Activated CD4-positive, alpha-beta memory T cell treated with anti-CD3 and anti-CD28 coated beads, Interleukin-2, amount 10 ng/mL, durations not matched to agents 7 days and 5 days (primary cell): Measurements from ENCODE around the gene ACOT7. TPM values are rescaled to one million over a fixed set of nuclear protein-coding genes. Genes with fewer than 3 reads are reported as not detected.
A peak's percentile ranks its signal among the peaks of the same experiment; 100 is the strongest.
"Not testable (repeated sequence)": the region's sequence is repeated elsewhere in the genome, so short reads cannot be mapped to it uniquely, and the experiment has no call there.

Experiments used
- CTCF ChIA-PET: fragments of 350-600 bp; sonication (Branson Sonifier 250); formaldehyde crosslinking; loops from one replicate; lab custom pipeline; 2021; ENCODE audit warnings: antibody characterized with exemption, inconsistent platforms; lab: Charles Lee
- POLR2A ChIA-PET: fragments of 350-600 bp; sonication (Branson Sonifier 250); formaldehyde crosslinking; loops from one replicate; lab custom pipeline; 2021; ENCODE audit warnings: antibody characterized with exemption; lab: Charles Lee
- DNase-seq: peaks from one replicate; pipeline ENCODE4 v3.0.0-alpha.2; 2020
- H3K27ac Mint-ChIP-seq: one replicate; pipeline ENCODE4 v1.8.0; 2021; ENCODE audit warnings: mild to moderate bottlenecking, mixed read lengths
- H3K27me3 Mint-ChIP-seq: one replicate; pipeline ENCODE4 v1.8.0; 2021; ENCODE audit warnings: mixed read lengths
- H3K36me3 Mint-ChIP-seq: one replicate; pipeline ENCODE4 v1.8.0; 2021; ENCODE audit warnings: low read depth, mixed read lengths
- H3K4me1 Mint-ChIP-seq: one replicate; pipeline ENCODE4 v1.8.0; 2021; ENCODE audit warnings: mixed read lengths
- H3K4me3 Mint-ChIP-seq: one replicate; pipeline ENCODE4 v1.8.0; 2021; ENCODE audit warnings: mild to moderate bottlenecking, mixed read lengths
- H3K9me3 Mint-ChIP-seq: one replicate; pipeline ENCODE4 v1.8.0; 2021; ENCODE audit warnings: mixed read lengths
- total RNA-seq, 2 experiments: library from RNA; stranded (reverse); gene quantifications; one replicate each; pipeline ENCODE4 v1.2.3, GENCODE V29; 2021

The ACOT7 gene, protein sequence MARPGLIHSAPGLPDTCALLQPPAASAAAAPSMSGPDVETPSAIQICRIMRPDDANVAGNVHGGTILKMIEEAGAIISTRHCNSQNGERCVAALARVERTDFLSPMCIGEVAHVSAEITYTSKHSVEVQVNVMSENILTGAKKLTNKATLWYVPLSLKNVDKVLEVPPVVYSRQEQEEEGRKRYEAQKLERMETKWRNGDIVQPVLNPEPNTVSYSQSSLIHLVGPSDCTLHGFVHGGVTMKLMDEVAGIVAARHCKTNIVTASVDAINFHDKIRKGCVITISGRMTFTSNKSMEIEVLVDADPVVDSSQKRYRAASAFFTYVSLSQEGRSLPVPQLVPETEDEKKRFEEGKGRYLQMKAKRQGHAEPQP
- total RNA-seq = 10 to 100 TPM; 56.8 to 58.6 TPM

DNA sequence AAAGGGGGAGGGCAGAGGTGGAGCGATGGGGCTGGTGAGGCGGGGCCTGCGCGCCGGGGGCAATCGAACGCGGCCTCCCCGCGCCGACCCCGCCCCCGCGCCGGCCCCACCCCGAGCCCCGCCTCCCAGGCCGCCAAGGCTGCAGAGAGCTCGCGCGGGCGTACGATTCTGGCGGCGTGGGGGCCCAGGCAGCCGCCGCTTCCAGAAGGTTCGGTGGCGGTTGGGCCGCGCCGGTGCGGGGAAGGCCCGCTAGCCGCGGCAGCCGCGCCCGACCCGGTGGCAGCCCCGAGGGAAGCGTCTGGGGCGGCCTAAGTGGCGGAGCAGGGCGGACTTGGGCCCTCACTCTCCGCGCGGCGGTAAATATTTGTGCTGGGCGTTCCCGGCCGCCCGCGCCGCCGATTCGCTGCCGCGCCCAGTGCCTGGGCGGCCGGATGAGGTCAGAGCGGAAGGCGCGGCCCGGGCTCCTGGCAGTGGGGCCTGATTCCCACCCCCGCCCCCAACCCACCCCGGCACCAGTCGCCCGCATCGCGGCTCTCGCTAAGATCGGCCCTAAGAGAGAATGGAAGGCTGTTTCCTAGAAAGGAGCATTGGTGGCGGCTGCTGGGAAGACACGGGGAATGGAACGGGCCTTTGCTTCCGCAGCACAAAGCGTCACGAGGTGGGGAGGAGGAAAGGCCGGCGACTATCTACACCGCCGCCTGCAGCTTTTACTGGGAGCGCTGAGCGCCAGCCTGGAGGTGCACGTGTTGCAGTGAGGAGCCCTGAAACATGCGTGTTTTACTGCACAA lies at the start of gene ACOT7:
TSS of gene ACOT7 (minus strand) at position 368 of the 788 bp plus-strand sequence. CDS start 368 bp downstream, outside the sequence.
- H3K27me3 Mint-ChIP-seq = no peaks in the 10 kb centered on the region
- no peaks in the 10 kb centered on the region for H3K36me3 Mint-ChIP-seq
- POLR2A ChIA-PET = interaction anchor here (0.8 to 4.4 kb wide), 18 partner anchors 9 to 391 kb away, joined by 3 to 34 read pairs (median 4); partner anchors contain the start of genes HES2, KLHL21, RNF207 and RPL22
- H3K27ac Mint-ChIP-seq = peak within 1 kb of the TSS; percentile 88
- peak; percentile 92 for DNase-seq
- peak within 1 kb of the TSS; percentile 86 for H3K4me3 Mint-ChIP-seq
- peaks cover 40% of the 10 kb centered on the region for H3K4me1 Mint-ChIP-seq
- CTCF ChIA-PET = interaction anchor here (0.7 to 4.2 kb wide), 15 partner anchors 9 to 189 kb away, joined by 3 to 25 read pairs (median 6); no protein-coding TSS in a partner anchor
- H3K9me3 Mint-ChIP-seq = no peaks in the 10 kb centered on the region

DNA sequence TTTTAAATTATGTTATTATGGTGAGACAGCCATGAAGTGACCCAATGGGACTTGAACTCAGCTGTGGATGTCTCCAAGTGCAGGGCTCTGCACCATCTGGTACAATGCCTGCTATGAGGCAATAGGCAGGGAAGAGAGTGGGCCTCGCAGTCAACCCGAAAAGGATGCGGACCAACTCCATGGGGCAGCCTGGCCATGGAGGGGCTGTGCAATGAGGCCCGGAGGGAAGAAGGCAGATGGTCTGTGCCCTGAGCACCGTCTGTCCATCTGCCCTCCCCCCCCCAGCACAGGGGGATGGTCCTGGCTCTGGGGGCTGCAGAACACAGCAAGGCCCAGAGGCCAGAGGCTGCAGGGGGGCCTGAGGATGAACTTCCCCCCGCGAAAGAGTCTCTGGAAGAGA lies 48.0 kb upstream of the ACOT7 start:
- CTCF ChIA-PET = interaction anchor here (0.6 to 1.9 kb wide), 5 partner anchors 15 to 83 kb away, joined by 3 to 8 read pairs (median 4); no protein-coding TSS in a partner anchor
- Mint-ChIP-seq H3K4me1 (peaks cover 7% of the 10 kb centered on the region), H3K9me3 (no peaks in the 10 kb centered on the region), H3K27ac (no peak overlapping the region), H3K36me3 (no peaks in the 10 kb centered on the region), H3K4me3 (no peak overlapping the region), H3K27me3 (peaks cover 36% of the 10 kb centered on the region)
- no peak for DNase-seq
- POLR2A ChIA-PET = interaction anchor here (1.5 kb wide), 1 partner anchor 18 kb away, joined by 6 read pairs; no protein-coding TSS in a partner anchor

DNA sequence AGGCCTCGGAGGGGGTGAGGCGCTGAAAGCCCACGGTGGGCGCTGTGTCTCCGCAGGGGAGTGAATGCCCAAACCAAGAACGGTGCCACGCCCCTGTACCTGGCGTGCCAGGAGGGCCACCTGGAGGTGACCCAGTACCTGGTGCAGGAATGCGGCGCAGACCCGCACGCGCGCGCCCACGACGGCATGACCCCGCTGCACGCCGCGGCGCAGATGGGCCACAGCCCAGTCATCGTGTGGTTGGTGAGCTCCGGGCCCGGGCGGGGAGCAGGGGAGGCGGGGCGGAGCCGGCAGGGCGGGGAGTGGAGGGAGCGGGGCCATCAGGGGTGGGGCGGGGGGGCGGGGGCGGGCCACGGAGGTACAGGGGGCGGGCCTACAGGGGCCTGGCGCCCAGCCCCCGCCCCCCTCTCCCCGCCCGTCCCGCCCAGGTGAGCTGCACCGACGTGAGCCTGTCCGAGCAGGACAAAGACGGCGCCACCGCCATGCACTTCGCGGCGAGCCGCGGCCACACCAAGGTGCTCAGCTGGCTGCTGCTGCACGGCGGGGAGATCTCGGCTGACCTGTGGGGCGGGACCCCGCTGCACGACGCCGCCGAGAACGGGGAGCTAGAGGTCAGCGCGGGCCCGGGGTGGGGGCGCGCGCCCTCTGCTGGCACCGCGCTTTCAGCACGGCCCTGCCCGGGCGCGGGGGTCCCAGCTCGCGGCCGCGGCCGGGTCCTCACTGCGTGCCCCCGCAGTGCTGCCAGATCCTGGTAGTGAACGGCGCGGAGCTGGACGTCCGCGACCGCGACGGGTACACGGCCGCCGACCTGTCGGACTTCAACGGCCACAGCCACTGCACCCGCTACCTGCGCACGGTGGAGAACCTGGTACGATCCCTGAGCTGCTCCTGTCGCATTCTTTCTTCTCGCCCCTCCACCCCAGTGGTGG lies 46.9 kb upstream of the ACOT7 start:
- Mint-ChIP-seq H3K4me3 (no peak overlapping the region), H3K4me1 (peaks cover 7% of the 10 kb centered on the region), H3K9me3 (no peaks in the 10 kb centered on the region), H3K36me3 (no peaks in the 10 kb centered on the region), H3K27ac (no peak overlapping the region), H3K27me3 (peaks cover 28% of the 10 kb centered on the region)
- ChIA-PET POLR2A (interaction anchor here (1.5 kb wide), 1 partner anchor 20 kb away, joined by 6 read pairs; no protein-coding TSS in a partner anchor), CTCF (interaction anchor here (0.7 to 9.9 kb wide), 10 partner anchors 10 to 193 kb away, joined by 3 to 108 read pairs (median 6); partner anchors contain the start of genes HES2 and ZBTB48)
- peak; percentile 82 for DNase-seq

DNA sequence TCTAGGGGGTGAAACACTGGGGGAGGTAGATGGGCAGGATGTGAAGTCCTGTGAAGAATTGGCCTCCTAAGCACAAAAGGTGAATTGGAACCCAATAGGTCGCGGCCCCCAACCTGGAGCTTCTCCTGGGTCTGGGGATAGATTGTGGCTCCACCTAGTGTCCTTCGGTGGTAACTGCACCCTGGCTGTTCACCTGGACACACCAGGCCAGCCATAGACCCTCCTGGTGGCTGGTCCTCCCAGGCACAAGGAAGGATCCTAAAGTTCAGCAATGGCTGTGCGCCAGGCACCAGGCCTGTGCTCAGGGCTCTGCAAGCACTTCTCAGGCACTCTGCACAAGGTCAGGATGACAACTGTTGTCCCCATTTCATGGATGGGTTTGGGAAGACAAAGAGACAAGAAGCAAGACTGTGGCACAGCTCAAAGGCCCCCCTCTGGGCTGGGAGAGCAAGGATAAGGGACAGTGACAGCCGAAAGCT lies 44.5 kb upstream of the ACOT7 start:
- Mint-ChIP-seq H3K27me3 (peaks cover 30% of the 10 kb centered on the region), H3K9me3 (no peaks in the 10 kb centered on the region), H3K4me1 (peaks cover 7% of the 10 kb centered on the region), H3K27ac (no peak overlapping the region), H3K36me3 (no peaks in the 10 kb centered on the region), H3K4me3 (no peak overlapping the region)
- peak; percentile 74 for DNase-seq
- CTCF ChIA-PET = interaction anchor here (0.5 to 9.9 kb wide), 27 partner anchors 9 to 191 kb away, joined by 3 to 108 read pairs (median 4); partner anchors contain the start of genes ESPN and HES2
- POLR2A ChIA-PET = interaction anchor here (1.0 to 1.9 kb wide), 4 partner anchors 15 to 28 kb away, joined by 3 to 7 read pairs (median 3); partner anchors contain the start of genes HES2 and TNFRSF25

DNA sequence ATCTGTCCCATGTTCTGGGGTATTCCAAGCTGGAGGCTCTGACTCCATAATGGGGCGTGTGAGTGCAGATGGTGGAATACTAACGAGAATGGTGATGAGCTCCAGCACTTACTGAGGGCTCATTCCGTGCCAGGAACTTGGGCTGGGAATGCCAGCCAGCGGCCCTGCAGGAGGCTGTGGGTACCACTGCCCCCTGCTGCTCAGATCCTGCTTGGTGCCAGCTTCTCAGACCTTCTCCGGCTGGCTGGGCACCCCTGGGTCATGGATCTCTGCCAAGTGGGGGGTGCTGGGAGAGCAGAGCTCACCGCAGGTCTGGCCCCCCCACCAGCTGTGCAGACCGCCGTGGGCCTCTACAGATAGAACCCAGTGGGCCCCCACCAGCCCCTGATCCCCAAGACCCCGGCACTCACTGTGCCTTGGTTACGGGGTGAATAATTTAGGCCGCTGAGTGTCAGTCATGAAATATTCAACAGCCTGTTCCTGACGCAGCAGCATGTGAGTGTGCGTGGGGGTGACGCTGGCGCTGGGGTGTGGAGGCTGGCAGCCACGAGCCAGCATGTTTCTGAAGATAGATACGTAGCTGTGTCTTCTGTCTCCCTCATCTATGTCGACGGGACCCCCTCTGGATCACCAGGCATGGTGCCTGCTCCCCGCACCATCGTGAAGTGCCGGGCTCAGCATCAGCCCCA lies 43.6 kb upstream of the ACOT7 start:
- CTCF ChIA-PET = interaction anchor here (0.5 to 9.9 kb wide), 22 partner anchors 10 to 190 kb away, joined by 3 to 108 read pairs (median 6); partner anchors contain the start of genes ESPN and HES2
- not testable (repeated sequence) for DNase-seq, H3K9me3 Mint-ChIP-seq, H3K4me3 Mint-ChIP-seq, H3K36me3 Mint-ChIP-seq, H3K27ac Mint-ChIP-seq, H3K4me1 Mint-ChIP-seq
- peaks cover 30% of the 10 kb centered on the region for H3K27me3 Mint-ChIP-seq
- POLR2A ChIA-PET = interaction anchor here (1.4 to 1.9 kb wide), 3 partner anchors 18 to 28 kb away, joined by 3 to 7 read pairs (median 3); partner anchors contain the start of genes HES2 and TNFRSF25

DNA sequence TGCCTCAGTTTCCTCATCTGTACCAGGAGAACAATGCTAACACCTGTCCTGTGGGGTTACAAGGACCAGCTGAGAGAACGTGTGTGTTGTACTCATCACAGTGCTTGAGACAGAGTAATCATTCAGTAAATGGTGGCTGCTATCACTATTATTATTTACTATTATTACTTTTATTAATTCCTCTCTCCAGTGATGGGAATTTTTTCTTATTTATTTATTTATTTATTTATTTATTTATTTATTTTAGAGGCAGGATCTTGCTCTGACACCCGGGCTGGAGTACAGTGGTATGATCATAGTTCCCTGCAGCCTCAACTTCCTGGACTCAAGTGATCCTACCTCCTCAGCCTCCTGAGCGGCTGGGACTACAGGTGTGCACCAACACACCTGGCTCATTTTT lies 42.7 kb upstream of the ACOT7 start:
- CTCF ChIA-PET = interaction anchor here (9.9 kb wide), 1 partner anchor 16 kb away, joined by 108 read pairs; the partner anchor contains the start of gene HES2
- H3K27ac Mint-ChIP-seq, POLR2A ChIA-PET, H3K36me3 Mint-ChIP-seq, H3K4me3 Mint-ChIP-seq, H3K9me3 Mint-ChIP-seq, H3K4me1 Mint-ChIP-seq, DNase-seq: not testable (repeated sequence)
- peaks cover 24% of the 10 kb centered on the region for H3K27me3 Mint-ChIP-seq

DNA sequence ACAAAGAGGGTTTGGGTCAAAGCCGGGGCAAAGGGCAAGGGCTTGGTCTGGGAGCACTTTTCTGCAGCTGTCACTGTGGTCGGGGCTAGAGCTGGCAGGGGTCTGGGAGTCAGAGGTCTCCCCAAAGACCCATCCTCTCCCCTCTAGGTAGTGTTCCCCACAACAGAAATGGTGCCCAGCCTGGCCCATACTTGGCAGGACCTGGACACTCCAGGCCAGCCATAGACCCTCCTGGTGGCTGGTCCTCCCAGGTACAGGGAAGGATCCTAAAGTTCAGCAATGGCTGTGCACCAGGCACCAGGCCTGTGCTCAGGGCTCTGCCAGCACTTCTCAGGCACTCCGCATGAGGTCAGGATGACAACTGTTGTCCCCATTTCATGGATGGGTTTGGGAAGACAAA lies 42.0 kb upstream of the ACOT7 start:
- Mint-ChIP-seq H3K27me3 (peaks cover 23% of the 10 kb centered on the region), H3K9me3 (no peaks in the 10 kb centered on the region), H3K4me1 (peaks cover 4% of the 10 kb centered on the region), H3K27ac (no peak overlapping the region), H3K4me3 (no peak overlapping the region), H3K36me3 (no peaks in the 10 kb centered on the region)
- no peak for DNase-seq
- ChIA-PET CTCF (interaction anchor here (9.9 kb wide), 1 partner anchor 15 kb away, joined by 108 read pairs; the partner anchor contains the start of gene HES2), POLR2A (no interaction called here)

DNA sequence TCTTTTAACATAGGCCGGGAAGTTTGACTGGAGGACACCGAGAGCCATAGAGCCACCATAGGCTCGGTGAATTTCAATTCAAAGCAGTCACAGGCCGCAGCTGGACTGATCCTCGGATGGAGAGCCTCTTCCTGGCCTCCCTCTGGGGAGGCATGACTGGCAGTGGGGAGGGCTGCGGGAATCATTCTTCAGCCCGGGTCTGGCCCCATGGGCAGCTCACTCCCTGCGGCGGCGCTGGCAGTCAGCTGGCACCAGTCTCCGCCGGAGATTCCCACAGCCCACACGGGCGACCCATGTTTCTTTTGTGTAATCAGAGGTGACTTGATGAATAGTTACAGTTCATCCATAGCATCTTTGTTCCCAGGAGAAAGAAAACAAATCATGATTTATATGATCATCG lies 41.6 kb upstream of the ACOT7 start:
- no peak for DNase-seq
- ChIA-PET POLR2A (no interaction called here), CTCF (interaction anchor here (9.9 kb wide), 1 partner anchor 14 kb away, joined by 108 read pairs; the partner anchor contains the start of gene HES2)
- Mint-ChIP-seq H3K27me3 (peaks cover 27% of the 10 kb centered on the region), H3K27ac (no peak overlapping the region), H3K36me3 (no peaks in the 10 kb centered on the region), H3K9me3 (no peaks in the 10 kb centered on the region), H3K4me3 (no peak overlapping the region), H3K4me1 (peaks cover 4% of the 10 kb centered on the region)

DNA sequence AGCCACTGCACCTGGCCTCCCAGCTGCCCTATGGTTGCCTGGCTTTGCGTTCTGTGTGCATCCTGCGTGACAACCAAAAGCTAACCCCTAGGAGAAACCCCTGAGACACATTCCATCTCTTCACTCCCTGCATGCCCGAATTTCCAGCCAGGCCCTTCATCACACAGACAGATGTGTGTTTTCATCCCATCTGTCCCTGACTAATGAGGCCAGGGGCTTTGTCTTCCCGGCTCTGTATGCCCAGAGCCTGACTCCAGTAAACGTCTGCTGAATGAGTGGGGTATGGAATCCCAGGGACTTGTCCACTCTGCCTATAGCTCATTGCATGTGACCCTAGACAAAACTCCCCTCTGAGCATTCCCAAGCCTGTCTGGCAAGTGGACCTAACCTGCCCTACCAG lies 40.6 kb upstream of the ACOT7 start:
- Mint-ChIP-seq H3K9me3 (no peaks in the 10 kb centered on the region), H3K4me1 (peaks cover under 1% of the 10 kb centered on the region), H3K27ac (no peak overlapping the region), H3K36me3 (no peaks in the 10 kb centered on the region), H3K27me3 (peaks cover 24% of the 10 kb centered on the region), H3K4me3 (no peak overlapping the region)
- CTCF ChIA-PET = interaction anchor here (0.6 to 9.9 kb wide), 3 partner anchors 14 to 53 kb away, joined by 3 to 108 read pairs (median 4); partner anchors contain the start of gene HES2
- no peak for DNase-seq
- POLR2A ChIA-PET = no interaction called here

DNA sequence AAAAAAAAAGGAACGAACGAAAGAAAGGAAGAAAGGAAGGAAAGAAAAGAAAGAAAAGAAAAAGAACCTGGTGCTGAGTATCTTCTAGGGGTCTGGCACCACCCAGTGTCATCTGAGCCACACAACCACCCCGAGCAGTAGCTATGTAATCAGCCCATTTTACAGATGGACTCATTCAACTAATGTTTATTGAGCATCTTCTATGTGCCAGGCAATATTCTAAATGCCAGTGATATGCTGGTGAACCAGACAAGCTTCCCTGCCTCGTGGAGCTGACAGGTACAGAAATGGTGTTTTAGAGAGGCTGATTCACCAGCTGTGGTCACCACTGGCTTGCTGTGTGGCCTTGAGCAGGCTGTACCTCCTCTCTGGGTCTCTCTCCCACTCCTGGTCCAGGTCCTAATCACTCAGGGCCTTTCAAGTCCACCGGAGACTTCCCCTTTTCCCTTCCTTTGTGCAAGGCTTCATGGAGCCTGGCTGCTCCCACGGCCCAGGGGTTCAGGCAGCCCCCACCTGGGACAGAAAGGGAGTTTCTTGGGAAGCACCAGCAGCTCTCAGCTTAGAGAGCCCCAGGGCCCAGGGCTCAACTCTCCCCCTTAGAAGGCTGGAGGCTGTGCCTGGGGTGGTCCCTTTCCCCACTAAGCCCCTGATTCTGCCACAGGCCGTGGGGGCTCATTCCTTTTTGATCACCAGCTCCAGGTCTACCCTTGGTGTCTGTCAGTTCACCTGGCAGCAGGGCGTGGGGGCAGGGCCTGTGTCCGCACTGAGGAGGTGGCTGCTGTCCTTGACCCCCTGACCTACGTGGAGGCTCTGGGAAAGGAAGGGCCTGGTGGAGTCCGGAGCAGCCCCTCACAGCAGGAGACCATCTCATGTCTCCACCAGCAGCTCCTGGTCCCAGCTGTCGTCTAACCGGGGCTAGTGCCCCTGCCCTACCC lies 38.3 kb upstream of the ACOT7 start:
- H3K4me3 Mint-ChIP-seq, H3K4me1 Mint-ChIP-seq, H3K27ac Mint-ChIP-seq, DNase-seq, H3K36me3 Mint-ChIP-seq, H3K9me3 Mint-ChIP-seq: not testable (repeated sequence)
- ChIA-PET CTCF (interaction anchor here (9.9 kb wide), 1 partner anchor 11 kb away, joined by 108 read pairs; the partner anchor contains the start of gene HES2), POLR2A (interaction anchor here (1.3 kb wide), 1 partner anchor 11 kb away, joined by 3 read pairs; no protein-coding TSS in a partner anchor)
- peaks cover 16% of the 10 kb centered on the region for H3K27me3 Mint-ChIP-seq
